Kidney (tissue), 22 donors: Measurements from ENCODE around the gene DHX16. TPM values are rescaled to one million over a fixed set of nuclear protein-coding genes. Genes with fewer than 3 reads are reported as not detected.
"Not testable (repeated sequence)": the region's sequence is repeated elsewhere in the genome, so short reads cannot be mapped to it uniquely, and the experiment has no call there.

ENCODE experiments used
- DNase-seq, 5 donors: peaks; one replicate each; pipeline ENCODE4 v3.0.0-alpha.2; 2013 to 2020
- FAIRE-seq: peaks from 2 replicates; lab custom pipeline; 2012; peaks lifted over from hg19 to GRCh38; lab: Jason Lieb, UNC
- H3K27ac ChIP-seq, 2 donors: one replicate each; pipeline ENCODE4 v1.7.0; 2013; ENCODE audit warnings: low read depth in 2 of 2, low read length in 2 of 2, inconsistent platforms in 1 of 2
- H3K27me3 ChIP-seq: one replicate; pipeline ENCODE4 v1.7.1; 2013; ENCODE audit warnings: low read length, inconsistent platforms; ENCODE audit not compliant: control insufficient read depth, insufficient read depth
- H3K36me3 ChIP-seq, 3 donors: one replicate each; pipeline versions ENCODE4 v1.7.0 to v1.7.1; 2013; ENCODE audit warnings: low read length in 3 of 3, control low read depth in 1 of 3, inconsistent platforms in 1 of 3; ENCODE audit not compliant: insufficient read depth in 3 of 3, control insufficient read depth in 2 of 3
- H3K4me1 ChIP-seq, 3 donors: one replicate each; pipeline versions ENCODE4 v1.7.0 to v1.7.1; 2013; ENCODE audit warnings: low read length in 3 of 3, inconsistent platforms in 1 of 3, low read depth in 1 of 3; ENCODE audit not compliant: control insufficient read depth in 2 of 3, insufficient read depth in 2 of 3
- H3K4me3 ChIP-seq, 3 donors: one replicate each; pipeline versions ENCODE4 v1.7.0 to v1.8.1; 2013; ENCODE audit warnings: low read length in 3 of 3, control low read depth in 1 of 3, inconsistent platforms in 1 of 3
- H3K9ac ChIP-seq, 3 donors: one replicate each; pipeline versions ENCODE4 v1.7.0 to v1.7.1; 2013; ENCODE audit warnings: low read length in 3 of 3, control low read depth in 1 of 3, inconsistent platforms in 1 of 3
- H3K9me3 ChIP-seq, 3 donors: one replicate each; pipeline versions ENCODE4 v1.7.0 to v1.7.1; 2013; ENCODE audit warnings: low read length in 3 of 3, control low read depth in 1 of 3, inconsistent platforms in 1 of 3; ENCODE audit not compliant: control insufficient read depth in 2 of 3, insufficient read depth in 1 of 3
- intact Hi-C: fragments of 100-400 bp; cut with DNase I; formaldehyde crosslinking; loops from one replicate; pipeline ENCODE4 v1.11.1; 2022
- long read RNA-seq, 10 donors: library from polyadenylated mRNA in 1 of 10; unstranded in 1 of 10; transcript quantifications; one replicate each; pipeline ENCODE4 v2.0.0 and lab custom pipeline, GENCODE V29; 2021 to 2026
- polyA plus RNA-seq: library from polyadenylated mRNA; stranded (reverse); fragments of 350-450 nt; fragmentation: Illumina TruSeq; extraction: RNeasy Lipid Tissue Mini Kit (QIAGEN cat#74804); gene quantifications from one replicate; pipeline ENCODE4 v1.2.3, GENCODE V29; 2014; ENCODE audit warnings: low read depth, low replicate concordance; ENCODE audit not compliant: insufficient read depth
- total RNA-seq: library from RNA; stranded (reverse); fragmentation: NEBNext Ultra II Directional; extraction: Animal tissue kit (Norgen Biotek cat#: 25700); gene quantifications from one replicate; pipeline ENCODE4 v1.2.1, GENCODE V29; 2021
- TF ChIP-seq, protein P1 (sequence below): IDR thresholded peaks from 3 replicates; pipeline ENCODE4 v1.5.1; 2012; ENCODE audit warnings: mild to moderate bottlenecking, moderate library complexity, borderline replicate concordance; ENCODE audit not compliant: insufficient read depth; ENCODE audit errors: extremely low read depth
- donor health status: control.
- donor health status: control.
- donor health status: control.
- donor health status: control.
- donor health status: control.
- donor health status: DM: yes; HTN: yes; CAD: no.
- donor health status: Normal renal cell carcinoma (clear cell type).

DHX16 gene
- total RNA-seq: 30.5 TPM
- 26.7 TPM for polyA plus RNA-seq
- long read RNA-seq, donor 1, partial matches to known transcripts: 61 of 525 reads
- long read RNA-seq, donor 1, other reads (novel, unspliced or antisense): 464 of 525 reads
- long read RNA-seq, donor 2, partial matches to known transcripts: 0 of 2 reads
- long read RNA-seq, donor 2, other reads (novel, unspliced or antisense): 0 of 2 reads
- long read RNA-seq, donor 3, partial matches to known transcripts: 0 of 4 reads
- long read RNA-seq, donor 3, other reads (novel, unspliced or antisense): 0 of 4 reads
- long read RNA-seq, donor 4, partial matches to known transcripts: 0 of 2 reads
- long read RNA-seq, donor 4, other reads (novel, unspliced or antisense): 0 of 2 reads
- long read RNA-seq, donor 5: 0 reads
- long read RNA-seq, donor 6, partial matches to known transcripts: 0 of 1 reads
- long read RNA-seq, donor 6, other reads (novel, unspliced or antisense): 0 of 1 reads
- long read RNA-seq, donor 7, transcript DHX16-202 (20 exons, 3,445 nt): major isoform, 8 of 26 reads
- long read RNA-seq, donor 7, partial matches to known transcripts: 11 of 26 reads
- long read RNA-seq, donor 7, other reads (novel, unspliced or antisense): 6 of 26 reads
- long read RNA-seq, donor 8, partial matches to known transcripts: 566 of 568 reads
- long read RNA-seq, donor 8, other reads (novel, unspliced or antisense): 0 of 568 reads
- long read RNA-seq, donor 9: 0 reads
- long read RNA-seq, donor 10, partial matches to known transcripts: 0 of 2 reads
- long read RNA-seq, donor 10, other reads (novel, unspliced or antisense): 0 of 2 reads

DNA sequence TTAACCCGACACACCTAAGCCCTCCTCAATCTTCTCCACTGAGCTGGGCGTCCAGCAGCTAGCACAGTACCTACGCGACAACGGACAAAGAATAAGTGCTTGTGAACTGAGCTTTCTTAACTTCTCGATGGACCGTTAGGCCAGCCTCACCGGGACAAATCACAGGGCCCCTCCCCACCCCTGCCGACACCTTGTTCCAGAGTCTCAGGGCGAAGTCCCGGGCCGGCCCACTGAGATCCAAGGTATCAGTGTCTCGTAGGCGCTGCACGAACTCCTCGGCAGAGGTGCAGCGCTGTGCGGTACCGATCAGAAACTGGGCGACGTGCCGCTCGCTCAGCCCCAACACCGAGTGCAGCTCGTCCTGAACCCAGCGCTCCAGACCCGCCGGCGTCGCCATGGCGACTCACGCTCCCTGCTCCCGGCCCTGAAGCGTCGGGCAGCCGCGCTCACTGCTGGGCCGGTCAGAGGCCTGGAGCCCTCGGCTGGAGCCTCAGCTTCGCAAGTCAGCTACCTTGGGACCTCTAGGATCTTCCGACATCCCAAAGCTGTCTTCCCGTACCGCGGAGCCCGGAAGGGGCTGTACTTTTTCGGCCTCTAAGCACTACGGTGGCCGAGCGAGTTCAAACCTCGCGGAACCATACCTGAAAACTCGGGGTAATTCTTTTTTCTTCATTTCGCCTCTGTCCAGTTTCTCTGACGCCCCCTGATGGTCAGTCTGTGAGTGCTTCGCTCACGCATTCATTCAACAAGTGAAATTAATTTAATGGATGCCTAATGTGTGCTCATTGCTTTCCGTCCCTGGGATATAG lies at the start of gene DHX16:
TSS of gene DHX16 (minus strand) at position 562 of the 809 bp plus-strand sequence. CDS start at position 397, 165 bp downstream.
- Histone ChIP-seq H3K27ac (peak within 1 kb of the TSS in 1 of 2 donors; percentile 78), H3K9ac (peak within 1 kb of the TSS; percentile 74 to 91 (median 90)), H3K4me1 (peaks cover 0 to 5% (median 0%) of the 10 kb centered on the region in 3 donors), H3K9me3 (no peaks in the 10 kb centered on the region), H3K4me3 (peak within 1 kb of the TSS; percentile 86 to 99 (median 90)), H3K27me3 (no peaks in the 10 kb centered on the region), H3K36me3 (peaks cover 0 to 19% (median 14%) of the 10 kb centered on the region in 3 donors)
- FAIRE-seq: peak; percentile 55
- TF ChIP-seq, protein P1, sequence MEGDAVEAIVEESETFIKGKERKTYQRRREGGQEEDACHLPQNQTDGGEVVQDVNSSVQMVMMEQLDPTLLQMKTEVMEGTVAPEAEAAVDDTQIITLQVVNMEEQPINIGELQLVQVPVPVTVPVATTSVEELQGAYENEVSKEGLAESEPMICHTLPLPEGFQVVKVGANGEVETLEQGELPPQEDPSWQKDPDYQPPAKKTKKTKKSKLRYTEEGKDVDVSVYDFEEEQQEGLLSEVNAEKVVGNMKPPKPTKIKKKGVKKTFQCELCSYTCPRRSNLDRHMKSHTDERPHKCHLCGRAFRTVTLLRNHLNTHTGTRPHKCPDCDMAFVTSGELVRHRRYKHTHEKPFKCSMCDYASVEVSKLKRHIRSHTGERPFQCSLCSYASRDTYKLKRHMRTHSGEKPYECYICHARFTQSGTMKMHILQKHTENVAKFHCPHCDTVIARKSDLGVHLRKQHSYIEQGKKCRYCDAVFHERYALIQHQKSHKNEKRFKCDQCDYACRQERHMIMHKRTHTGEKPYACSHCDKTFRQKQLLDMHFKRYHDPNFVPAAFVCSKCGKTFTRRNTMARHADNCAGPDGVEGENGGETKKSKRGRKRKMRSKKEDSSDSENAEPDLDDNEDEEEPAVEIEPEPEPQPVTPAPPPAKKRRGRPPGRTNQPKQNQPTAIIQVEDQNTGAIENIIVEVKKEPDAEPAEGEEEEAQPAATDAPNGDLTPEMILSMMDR: peak; percentile 94
- DNase-seq: peak; percentile 96 to 99 (median 97)
- intact Hi-C loops: no loop called here

DNA sequence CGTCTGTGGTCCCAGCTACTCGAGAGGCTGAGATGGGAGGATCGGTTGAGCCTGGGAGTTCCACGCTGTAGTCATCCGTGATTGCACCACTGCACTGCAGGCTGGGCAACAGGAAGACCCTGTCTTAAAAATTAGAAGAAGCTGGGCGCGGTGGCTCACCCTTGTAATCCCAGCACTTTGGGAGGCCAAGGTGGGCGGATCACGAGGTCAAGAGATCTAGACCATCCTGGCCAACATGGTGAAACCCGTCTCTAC lies 49.1 kb upstream of the DHX16 start:
- intact Hi-C loops: loop anchor here (5.0 kb wide), 1 partner anchor 40 kb away; no protein-coding TSS in a partner anchor
- H3K36me3 ChIP-seq: peaks cover 16 to 31% (median 20%) of the 10 kb centered on the region in 3 donors
- not testable (repeated sequence) for DNase-seq, H3K27me3 ChIP-seq, FAIRE-seq, H3K9me3 ChIP-seq
- H3K27ac ChIP-seq: peak overlapping the region; percentile 89 to 92
- H3K9ac ChIP-seq: peak overlapping the region in 2 of 3 donors; percentile 57 to 74
- peaks cover 4 to 11% (median 4%) of the 10 kb centered on the region in 3 donors for H3K4me1 ChIP-seq
- H3K4me3 ChIP-seq: peak overlapping the region; percentile 66 to 77 (median 75)

GRCh38 chr6:30721198-30722024 lies 48.6 kb upstream of the DHX16 start:
- H3K36me3 ChIP-seq: peaks cover 16 to 28% (median 20%) of the 10 kb centered on the region in 3 donors

More at GRCh38 chr6:30721198-30722024, 48.6 kb upstream of the DHX16 start:
- FAIRE-seq: no peak
- Histone ChIP-seq H3K4me1 (peaks cover 4 to 13% (median 4%) of the 10 kb centered on the region in 3 donors), H3K9me3 (no peaks in the 10 kb centered on the region), H3K27me3 (no peaks in the 10 kb centered on the region), H3K4me3 (peak overlapping the region; percentile 93 to 98 (median 94)), H3K27ac (peak overlapping the region; percentile 92 to 95), H3K9ac (peak overlapping the region; percentile 61 to 99 (median 93))
- peak; percentile 92 to 97 (median 95) for DNase-seq
- intact Hi-C loops: loop anchor here (5.0 kb wide), 1 partner anchor 39 kb away; no protein-coding TSS in a partner anchor
- TF ChIP-seq, protein P1: peak; percentile 54
